NOMO-1 treated with DMSO at 0.1 percent for 48 hours (cell line): ENCODE data around the gene REXO4.
"Not testable (repeated sequence)": the region's sequence is repeated elsewhere in the genome, so short reads cannot be mapped to it uniquely, and the experiment has no call there.

ENCODE experiments used
- DNase-seq: peaks from one replicate; lab custom pipeline; 2025; ENCODE audit not compliant: unreplicated experiment; lab: John Stamatoyannopoulos, UW

The REXO4 gene

DNA sequence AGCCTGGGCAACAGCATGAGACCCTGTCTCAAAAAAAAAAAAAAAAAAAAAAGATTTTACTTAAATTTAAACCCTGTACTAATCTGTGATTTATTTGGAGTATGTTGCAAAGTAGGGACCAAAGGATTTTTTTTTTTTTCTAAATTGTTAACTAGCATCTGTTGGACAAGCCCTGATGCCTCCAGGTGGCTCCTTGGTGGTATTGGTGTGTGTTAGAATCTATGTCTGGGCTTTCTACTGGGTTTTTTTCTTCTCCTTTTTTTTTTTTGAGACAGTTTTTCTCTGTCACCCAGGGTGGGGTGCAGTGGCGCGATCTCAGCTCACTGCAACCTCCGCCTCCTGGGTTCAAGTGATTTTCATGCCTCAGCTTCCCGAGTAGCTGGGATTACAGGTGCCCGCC is 34.1 kb upstream of the REXO4 start:
- not testable (repeated sequence) for DNase-seq

DNA sequence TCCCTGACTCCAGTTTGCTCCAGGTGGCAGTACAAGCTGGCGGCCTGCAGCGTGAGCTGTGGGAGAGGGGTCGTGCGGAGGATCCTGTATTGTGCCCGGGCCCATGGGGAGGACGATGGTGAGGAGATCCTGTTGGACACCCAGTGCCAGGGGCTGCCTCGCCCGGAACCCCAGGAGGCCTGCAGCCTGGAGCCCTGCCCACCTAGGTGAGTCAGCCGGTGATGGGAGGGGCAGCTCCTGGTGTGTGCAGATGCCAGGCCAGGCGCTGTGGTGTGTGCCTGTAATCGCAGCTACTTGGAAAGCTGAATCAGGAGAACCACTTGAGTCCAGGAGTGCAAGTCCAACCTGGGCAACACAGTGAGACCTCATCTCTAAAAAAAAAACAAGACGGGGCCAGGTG is 31.9 kb upstream of the REXO4 start:
- no peak for DNase-seq

DNA sequence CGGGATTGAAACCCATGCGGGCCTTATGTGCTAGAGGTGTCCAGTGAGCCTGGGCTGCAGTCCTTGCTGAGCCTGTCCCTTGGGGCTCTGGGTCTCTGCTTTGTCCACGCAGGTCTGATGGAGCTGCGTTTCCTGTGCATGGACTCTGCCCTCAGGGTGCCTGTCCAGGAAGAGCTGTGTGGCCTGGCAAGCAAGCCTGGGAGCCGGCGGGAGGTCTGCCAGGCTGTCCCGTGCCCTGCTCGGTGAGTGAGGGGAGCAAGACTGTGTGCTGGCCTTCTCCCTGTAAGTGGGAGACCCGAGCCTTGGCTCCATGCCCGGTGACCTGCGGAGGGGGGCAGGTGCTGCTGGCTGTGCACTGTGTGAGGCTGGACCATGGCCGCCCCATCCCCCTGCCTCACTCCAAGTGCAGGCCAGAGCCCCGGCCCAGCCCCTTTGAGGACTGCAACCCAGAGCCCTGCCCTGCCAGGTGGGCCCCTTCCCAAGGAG is 30.7 kb upstream of the REXO4 start:
- no peak for DNase-seq

DNA sequence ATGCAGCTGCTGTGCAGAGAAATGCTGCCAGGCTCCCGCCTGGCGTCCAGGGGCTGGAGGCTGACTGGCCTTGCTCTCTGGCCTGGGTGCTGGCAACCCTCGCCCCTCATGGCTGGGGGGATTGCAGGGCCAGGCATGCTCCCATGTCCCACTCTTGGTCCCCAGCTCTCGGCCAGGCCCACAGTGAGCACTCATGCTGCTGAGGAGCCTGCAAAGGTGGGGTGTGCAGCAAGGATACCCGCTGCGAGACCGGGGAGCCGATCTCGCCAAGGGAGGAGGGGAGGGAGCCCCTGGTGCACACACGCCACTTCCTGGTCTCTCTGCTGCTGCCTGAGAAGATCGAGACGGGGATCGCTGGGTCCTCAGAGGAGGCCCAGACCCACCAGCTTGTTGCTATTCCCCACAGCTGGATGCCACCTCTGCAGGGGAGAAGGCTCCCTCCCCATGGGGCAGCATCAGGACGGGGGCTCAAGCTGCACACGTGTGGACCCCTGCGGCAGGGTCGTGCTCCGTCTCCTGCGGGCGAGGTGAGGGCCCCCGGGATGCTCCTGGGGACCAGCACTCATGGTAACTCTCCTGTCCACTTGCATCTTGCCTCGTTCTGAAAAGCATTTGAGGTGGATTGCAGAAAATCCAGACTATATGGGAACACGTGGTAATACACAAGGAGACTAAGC is 27.6 kb upstream of the REXO4 start:
- DNase-seq, result no peak

DNA sequence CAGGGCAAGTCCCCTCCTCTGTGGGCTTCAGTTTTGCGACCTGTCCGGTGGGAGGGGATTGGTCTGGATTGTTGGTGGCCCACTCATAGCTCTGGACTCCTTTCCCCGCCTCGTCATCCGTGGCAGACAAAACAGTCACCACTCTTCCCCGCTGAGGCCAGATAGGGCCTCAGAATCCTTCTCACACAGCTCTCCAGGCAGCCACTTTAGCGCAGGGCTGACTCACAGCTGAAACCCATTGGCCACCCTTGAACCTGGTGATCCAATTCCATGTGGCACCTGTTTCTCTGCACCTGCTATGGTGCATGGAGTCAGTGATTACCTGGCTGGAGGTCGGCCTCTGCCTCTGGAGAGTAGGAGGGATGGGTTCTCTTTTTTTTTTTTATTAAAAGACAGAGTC is 26.2 kb upstream of the REXO4 start:
- no peak for DNase-seq

DNA sequence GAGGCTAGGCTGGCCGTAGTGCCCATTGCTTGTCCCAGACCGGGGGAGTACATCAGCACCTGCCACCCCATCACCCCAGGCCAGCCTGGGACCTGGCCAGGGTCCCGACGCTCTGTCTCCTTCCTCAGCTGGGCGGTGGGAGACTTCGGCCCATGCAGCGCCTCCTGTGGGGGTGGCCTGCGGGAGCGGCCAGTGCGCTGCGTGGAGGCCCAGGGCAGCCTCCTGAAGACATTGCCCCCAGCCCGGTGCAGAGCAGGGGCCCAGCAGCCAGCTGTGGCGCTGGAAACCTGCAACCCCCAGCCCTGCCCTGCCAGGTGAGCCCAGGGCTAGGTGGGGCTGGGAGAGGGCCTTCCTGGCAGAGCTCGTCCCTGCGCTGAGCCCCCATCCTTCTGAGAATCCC is 25.4 kb upstream of the REXO4 start:
- no peak for DNase-seq

DNA sequence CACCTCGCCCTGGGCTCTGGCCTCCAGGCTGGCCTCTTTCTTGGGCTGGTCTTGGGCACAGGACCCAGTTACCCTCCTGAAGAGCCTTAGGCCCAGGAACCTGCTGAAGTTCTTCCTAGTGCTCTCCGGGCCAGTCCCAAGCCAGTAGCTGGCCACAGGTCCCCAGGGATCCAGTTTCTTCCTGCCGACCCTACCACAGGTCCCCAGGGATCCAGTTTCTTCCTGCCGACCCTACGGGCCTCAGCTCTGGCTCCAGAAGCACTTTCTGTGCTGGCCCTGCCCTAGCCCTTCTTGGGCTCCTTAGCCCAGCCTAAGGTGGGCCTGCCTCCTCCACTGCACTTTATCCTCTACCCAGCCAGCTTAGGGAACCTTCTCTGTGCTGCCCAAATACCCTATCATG is 23.8 kb upstream of the REXO4 start:
- no peak for DNase-seq

DNA sequence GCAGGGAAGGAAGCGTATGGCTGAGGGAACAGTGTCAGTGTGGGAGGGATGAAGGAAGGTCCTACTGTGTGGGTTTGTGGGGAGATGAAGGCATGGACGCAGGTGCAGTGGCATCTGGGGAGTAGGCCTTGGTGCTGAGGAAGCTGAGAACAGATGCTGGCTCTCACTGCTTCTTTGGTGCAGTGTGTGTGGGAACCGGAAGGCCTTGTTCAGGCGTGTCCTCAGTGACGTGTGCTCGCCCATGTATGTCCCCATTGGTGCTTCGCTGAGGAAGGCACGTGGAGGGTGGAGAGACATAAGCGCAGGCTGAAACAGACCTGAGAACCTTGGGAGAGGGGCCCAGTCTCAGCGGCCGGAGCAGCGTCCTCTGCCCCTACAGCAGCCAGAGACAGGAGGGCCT is 23.1 kb upstream of the REXO4 start:
- no peak for DNase-seq

DNA sequence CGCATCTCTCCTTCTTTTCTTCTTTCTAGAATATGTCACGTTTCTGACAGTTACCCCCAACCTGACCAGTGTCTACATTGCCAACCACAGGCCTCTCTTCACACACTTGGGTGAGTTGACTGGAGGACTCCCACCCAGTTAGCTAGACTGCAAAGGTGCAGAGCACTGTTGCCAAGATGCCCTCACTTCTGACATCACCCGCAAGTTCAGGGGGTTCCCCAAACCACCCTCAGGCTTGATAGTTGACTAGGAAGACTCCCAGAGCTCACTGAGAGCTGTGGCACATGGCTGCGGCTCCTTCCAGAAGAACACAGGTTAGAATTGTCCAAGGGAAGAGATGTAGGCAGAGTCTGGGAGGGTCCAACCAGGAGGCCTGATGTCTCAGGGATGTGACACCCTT is 21.5 kb upstream of the REXO4 start:
- DNase-seq, result no peak

DNA sequence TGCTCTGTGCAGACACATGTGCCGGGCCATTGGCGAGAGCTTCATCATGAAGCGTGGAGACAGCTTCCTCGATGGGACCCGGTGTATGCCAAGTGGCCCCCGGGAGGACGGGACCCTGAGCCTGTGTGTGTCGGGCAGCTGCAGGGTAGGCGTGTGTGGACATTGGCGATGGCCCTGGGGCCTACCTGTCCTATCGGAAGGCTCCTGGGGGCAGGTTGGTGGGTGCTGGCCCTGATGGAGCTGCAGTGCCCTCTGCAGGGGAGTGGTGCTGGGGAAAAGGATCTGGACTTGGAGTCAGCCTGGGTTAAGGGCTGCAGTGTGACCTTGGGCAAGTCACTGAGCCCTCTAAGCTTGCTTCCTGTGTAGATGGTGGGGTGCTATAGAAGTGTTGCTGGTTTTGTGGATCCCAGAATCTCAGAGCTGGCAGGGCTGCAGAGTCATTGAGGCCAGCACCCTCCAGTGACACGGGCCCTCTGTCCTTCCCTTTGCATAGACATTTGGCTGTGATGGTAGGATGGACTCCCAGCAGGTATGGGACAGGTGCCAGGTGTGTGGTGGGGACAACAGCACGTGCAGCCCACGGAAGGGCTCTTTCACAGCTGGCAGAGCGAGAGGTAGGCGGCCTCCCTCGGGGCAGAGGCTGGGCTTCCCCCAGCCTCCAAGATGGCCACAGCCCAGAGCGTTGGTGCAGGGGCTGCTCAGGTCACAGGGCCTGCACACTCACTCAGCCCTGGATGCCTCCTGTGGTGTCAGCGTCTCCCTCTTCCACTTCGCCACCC is 20.1 kb upstream of the REXO4 start:
- no peak for DNase-seq

DNA sequence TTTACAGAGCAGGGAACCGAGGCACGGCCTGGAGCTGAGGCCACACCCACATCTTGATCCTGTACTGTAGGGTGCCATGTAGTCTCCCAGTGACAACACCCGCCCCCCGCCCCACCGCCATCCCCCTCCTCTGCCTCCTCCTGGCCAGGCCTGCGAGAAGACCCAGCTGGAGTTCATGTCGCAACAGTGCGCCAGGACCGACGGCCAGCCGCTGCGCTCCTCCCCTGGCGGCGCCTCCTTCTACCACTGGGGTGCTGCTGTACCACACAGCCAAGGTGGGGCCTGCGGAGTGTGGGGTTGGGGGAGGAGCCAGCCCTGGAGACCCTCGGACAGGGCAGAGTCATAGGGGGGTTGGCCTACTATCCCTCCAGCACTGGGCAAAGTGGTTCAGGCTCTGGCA is 18.9 kb upstream of the REXO4 start:
- no peak for DNase-seq

DNA sequence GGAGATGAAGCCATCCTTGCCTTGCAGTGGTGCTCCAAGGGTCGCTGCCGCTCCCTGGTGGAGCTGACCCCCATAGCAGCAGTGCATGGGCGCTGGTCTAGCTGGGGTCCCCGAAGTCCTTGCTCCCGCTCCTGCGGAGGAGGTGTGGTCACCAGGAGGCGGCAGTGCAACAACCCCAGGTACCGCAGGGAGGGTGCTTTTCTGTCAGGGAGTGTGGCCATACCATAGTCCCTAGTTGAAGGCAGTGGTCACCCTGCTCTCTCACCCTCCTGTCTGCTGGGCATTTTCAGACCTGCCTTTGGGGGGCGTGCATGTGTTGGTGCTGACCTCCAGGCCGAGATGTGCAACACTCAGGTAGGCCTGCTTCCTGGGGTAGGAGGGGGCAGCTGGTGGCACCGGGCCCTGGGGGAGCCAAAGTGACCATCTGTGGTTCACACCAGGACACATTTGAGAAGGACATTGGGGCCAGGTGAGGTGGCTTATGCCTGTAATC is 15.6 kb upstream of the REXO4 start:
- DNase-seq, result no peak

DNA sequence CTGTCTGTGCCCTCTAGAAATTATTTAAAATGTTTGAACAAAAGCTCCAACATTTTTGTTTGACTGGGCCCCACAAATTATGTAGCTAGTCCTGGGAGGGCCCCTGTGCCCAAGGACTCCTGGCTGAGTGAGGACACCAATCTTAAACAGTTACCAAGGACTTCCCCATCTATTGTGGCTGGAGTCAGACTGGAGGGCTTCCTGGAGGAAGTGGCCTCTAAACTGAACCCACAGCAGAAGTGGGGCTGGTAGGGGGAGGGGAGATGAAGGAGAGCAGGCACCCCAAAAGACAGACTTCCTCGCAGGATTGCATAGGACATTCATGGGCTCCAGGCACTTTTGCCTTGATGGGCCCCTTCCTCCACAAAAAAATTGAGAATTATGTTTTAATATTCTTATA is 12.4 kb upstream of the REXO4 start:
- DNase-seq, result no peak

DNA sequence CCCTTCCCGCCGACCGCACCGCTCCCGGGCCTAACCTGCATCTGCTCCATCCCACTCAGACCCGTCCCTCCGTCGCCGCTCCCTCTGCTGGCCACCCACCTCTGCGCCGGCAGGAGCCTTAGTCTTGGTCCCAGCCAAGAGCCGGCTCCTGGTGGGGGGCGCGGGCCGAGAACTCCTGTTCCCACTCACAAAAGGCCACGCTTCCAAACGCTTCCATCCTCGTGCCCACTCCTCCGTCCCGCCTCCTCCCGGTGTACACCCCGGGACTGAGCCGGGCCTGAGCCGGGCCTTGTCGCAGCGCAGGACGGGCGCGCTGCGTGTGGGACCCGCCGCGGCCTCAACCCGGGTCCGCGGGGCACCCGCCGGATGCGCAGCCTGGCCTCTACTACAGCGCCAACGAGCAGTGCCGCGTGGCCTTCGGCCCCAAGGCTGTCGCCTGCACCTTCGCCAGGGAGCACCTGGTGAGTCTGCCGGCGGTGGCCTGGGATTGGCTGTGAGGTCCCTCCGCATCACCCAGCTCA is 11.9 kb upstream of the REXO4 start:
- no peak for DNase-seq

DNA sequence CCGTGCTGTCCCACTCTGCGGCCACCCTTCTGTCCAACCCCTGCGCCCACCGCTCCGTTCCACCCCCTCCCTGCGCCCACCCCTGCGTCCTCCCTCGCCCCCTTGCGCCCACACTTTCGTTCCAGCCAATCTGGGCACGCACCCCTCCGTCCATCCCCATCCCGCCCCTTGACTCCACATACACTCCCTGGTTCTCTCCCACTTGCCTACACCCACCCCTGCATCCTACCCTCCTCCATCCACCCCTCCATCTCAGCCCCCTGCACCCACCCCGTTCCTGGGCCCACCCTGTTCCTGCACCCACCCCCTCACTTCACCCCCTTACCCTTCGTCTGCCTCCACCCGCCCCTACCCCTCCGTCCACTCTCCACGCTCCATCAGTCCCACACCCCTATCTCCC is 11.4 kb upstream of the REXO4 start:
- DNase-seq, result no peak

DNA sequence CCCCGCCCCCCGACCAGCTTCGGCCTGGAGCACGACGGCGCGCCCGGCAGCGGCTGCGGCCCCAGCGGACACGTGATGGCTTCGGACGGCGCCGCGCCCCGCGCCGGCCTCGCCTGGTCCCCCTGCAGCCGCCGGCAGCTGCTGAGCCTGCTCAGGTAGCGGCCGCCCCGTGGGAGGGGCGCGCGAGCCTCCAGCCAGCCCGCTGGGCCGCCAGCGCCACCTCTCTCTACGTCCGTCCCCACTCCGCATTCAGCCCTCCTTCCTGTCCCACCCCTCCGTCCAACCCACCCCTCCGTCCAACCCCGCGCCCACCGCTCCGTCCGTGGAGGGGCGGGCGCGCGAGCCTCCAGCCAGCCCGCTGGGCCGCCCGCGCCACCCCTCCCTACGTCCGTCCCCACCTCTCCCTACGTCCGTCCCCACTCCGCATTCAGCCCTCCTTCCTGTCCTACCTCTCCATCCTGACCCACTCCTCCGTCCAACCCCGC is 10.8 kb upstream of the REXO4 start:
- no peak for DNase-seq

DNA sequence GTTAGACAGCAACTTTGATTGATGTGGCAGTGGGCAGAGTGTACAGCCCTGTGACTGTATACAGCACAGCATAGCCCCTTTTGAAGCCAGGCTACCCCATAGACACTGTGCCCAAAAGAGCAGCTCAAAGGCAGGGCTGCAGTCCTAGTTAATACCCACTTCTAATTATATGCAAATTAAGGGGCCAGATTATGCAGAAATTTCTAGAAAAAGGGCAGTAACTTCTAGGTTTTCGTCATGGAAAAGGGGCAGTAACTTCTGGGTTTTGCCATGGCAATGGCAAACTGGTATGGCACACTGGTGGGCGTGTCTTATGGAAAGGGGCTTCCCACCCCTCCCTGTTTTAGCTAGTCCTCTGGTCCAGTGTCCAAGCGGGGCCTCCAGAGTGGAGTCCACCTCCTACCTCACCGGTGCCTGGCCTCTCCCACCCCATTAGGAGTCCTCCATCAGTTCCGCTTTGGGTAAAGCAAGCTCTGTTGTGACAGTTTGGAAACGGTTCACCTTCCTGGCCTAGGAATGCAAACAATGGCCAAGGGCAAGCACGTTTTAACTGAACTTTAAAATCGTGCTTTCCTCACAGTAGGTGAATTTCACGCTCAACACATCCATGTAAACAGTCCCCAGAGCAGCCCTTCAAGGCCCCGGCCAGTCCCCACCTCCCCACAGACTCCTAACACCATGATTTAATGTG is 10.0 kb upstream of the REXO4 start:
- DNase-seq, result no peak

DNA sequence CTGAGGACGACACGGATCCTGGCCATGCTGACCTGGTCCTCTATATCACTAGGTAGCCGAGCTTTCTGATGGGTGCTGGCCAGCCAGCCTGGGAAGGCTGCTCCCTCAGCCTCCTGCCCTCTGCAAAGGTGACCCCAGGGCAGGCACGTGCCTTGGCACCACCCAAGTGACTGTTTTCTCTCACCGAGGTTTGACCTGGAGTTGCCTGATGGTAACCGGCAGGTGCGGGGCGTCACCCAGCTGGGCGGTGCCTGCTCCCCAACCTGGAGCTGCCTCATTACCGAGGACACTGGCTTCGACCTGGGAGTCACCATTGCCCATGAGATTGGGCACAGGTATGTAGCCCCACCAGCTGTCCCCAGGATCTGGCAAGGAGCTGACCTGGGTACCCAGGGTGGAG is 8.2 kb upstream of the REXO4 start:
- DNase-seq, result no peak

DNA sequence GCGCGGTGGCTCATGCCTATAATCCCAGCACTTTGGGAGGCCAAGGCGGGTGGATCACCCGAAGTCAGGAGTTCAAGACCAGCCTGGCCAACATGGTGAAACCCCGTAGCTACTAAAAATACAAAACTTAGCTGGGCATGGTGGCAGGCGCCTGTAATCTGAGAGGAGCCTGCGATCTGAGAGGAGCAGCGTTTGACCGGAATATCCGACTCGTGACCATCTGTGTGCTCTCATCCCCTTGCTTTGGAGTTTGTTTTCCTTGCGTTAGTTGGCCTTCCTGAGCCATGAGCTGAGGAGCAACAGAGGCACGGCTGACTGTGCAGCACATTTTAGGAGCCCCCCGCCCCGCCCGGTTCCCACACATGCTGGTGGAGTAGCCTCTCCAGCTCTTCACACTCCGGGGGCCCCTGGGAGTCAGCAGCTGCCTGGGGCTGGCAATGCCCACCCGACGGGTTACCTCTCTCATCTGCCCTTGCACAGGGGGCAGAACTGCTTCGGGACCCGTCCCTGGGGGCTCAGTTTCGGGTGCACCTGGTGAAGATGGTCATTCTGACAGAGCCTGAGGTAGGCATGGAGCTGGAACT is 7.3 kb upstream of the REXO4 start:
- no peak for DNase-seq

DNA sequence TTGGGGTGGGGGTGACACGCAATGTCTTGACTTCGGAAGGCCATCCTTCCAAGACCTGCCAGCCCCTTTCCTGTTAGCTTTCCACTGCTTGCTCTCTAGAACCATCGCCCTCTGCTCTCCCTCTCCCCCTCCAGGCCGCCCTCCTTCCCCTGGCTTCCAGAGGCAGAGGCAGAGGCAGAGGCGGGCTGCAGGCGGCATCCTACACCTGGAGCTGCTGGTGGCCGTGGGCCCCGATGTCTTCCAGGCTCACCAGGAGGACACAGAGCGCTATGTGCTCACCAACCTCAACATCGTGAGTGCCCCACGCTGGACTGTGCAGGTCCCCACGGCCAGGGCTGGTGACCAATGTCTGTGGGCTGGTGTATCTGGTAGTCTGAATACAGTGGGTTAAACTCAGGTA is 6.4 kb upstream of the REXO4 start:
- DNase-seq, result no peak

DNA sequence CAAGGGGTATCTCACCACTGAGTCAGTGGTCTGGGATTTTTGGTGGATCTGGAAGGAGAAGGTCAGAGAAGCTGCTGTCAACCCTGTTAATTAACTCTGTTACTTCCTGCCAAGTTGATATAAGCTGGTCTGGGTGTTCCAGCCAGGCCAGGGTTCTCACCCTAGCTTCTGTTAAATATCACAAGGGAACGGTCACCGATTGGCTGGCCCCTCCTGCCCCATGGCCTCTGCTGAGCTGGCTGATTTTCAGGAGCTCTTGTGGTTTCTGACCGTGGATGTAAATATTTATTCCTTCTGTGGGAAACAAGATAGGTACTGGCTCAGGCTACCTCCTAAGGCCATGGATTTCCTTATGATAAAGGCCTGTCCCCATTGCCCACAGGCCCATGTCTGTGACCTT is 5.4 kb upstream of the REXO4 start:
- DNase-seq, result no peak
